Omental fat pad (tissue), 4 donors: ENCODE results near the gene TCP11. TPM values are rescaled to one million over a fixed set of nuclear protein-coding genes. Genes with fewer than 3 reads are reported as not detected.

Source experiments
- ATAC-seq: fragments of 150-250 bp; one replicate; pipeline ENCODE4 v1.9.1; 2016; ENCODE audit warnings: mild to moderate bottlenecking, moderate library complexity; ENCODE audit not compliant: low FRiP score
- DNase-seq: peaks from one replicate; pipeline ENCODE4 v3.0.0-alpha.2; 2019; ENCODE audit warnings: low spot score
- total RNA-seq, 4 donors: library from RNA; depleted of rRNA; stranded (reverse); fragments of >200 nt; gene quantifications; one replicate each; pipeline ENCODE4 v1.1.0, GENCODE V29; 2016
- TF ChIP-seq, protein P1 (sequence below), 3 donors: fragments of 450-650 bp; IDR thresholded peaks; one replicate each; pipeline ENCODE4 v1.5.1; 2016 to 2017; ENCODE audit warnings: antibody characterized with exemption in 3 of 3, mild to moderate bottlenecking in 3 of 3, moderate library complexity in 2 of 3

The TCP11 gene
- total RNA-seq, 4 donors from 2014 or later: not detected

DNA sequence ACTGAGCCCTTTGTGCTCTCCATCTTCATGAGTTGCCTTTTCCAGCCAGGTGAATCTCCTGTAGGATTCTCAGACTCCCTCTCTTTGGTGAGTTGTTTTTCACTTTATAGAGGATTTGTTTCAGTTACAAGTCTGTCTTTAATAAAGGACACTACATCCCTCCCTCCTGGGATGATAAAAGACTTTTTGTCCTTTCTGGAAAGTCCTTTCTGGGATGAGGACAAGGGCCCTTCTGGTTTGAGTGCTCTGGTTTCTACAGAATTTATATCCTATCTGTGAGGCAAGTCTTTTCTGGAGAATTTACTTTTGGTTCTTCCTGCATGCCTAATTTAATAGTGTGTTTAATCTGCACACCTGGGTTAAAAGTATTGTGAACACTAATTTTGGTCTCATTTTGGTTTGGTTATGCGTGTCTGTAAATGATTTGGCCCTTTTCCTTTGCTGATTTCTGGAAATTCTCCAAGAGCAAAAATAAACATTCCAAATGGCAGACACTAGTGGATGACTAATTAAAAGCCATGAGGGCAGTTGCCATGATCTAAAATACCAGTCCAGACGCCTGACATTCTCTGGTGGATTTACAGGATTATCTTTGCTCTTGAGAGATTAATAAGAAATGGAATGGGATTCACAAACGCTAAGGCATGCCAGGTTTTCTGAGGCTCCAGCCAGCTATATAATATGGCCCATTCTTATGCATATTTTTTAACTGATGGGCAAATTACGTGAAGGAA, 44.8 kb downstream of the TCP11 start:
- DNase-seq (no peak), ATAC-seq (no peak)
- TF ChIP-seq, protein P1, sequence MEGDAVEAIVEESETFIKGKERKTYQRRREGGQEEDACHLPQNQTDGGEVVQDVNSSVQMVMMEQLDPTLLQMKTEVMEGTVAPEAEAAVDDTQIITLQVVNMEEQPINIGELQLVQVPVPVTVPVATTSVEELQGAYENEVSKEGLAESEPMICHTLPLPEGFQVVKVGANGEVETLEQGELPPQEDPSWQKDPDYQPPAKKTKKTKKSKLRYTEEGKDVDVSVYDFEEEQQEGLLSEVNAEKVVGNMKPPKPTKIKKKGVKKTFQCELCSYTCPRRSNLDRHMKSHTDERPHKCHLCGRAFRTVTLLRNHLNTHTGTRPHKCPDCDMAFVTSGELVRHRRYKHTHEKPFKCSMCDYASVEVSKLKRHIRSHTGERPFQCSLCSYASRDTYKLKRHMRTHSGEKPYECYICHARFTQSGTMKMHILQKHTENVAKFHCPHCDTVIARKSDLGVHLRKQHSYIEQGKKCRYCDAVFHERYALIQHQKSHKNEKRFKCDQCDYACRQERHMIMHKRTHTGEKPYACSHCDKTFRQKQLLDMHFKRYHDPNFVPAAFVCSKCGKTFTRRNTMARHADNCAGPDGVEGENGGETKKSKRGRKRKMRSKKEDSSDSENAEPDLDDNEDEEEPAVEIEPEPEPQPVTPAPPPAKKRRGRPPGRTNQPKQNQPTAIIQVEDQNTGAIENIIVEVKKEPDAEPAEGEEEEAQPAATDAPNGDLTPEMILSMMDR (IDR thresholded peaks at IDR 0.05): no peak

DNA sequence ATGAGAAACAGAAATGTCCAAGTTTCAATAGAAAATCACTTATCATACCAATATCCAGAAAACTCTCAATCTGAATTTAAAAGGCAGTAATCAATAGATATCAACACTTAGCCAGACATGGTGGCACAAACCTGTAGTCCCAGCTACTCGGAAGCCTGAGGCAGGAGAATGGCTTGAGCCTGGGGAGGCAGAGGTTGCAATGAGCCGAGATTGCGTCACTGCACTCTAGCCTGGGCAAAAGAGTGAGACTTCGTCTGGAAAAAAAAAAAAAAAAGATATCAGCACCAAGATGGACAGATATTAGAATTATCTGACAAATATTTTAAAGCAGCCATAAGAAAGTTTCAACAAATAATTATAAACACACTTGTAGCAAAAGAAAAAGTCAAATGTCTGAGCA, 47.0 kb downstream of the TCP11 start:
- DNase-seq (no peak), ATAC-seq (no peak)
- TF ChIP-seq, protein P1 (IDR thresholded peaks at IDR 0.05): no peak

DNA sequence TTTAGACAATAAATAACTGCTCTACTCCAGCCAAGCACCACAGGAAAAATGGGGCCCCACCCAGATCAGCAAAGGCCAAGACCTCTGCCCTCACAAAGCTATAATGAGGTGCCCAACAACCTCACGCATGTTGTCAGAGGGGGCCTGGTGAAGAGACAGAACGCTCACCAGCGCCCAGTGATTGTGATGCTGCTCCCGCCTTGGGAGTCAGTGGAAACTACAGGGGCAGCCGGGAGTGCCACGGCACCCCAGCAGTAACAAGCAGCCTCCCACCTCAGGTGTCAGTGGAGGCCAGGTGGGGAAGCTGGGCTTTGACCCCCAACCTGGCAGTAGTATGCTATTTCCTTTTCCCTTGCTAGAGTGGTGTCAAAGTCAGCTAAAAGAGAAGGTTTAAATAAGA, 47.4 kb downstream of the TCP11 start:
- TF ChIP-seq, protein P1 (IDR thresholded peaks at IDR 0.05): no peak
- ATAC-seq (no peak), DNase-seq (no peak)

DNA sequence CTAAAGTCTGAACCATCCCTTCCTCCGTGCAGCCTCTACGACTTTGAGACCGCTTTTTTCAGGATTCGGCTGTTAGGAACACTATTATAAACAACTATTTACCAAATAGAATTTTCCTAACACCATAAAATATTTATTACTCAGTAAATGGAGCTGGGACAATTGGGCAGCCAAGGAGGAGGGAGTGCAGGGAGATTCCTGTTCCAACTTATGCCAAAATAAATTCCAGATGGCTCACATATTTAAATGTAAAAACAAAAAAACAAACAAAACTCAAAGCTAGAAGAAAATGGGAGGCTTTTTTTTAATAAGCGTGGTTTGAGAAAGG, 48.1 kb downstream of the TCP11 start:
- TF ChIP-seq, protein P1 (IDR thresholded peaks at IDR 0.05): no peak
- no peak for DNase-seq
- no peak for ATAC-seq

DNA sequence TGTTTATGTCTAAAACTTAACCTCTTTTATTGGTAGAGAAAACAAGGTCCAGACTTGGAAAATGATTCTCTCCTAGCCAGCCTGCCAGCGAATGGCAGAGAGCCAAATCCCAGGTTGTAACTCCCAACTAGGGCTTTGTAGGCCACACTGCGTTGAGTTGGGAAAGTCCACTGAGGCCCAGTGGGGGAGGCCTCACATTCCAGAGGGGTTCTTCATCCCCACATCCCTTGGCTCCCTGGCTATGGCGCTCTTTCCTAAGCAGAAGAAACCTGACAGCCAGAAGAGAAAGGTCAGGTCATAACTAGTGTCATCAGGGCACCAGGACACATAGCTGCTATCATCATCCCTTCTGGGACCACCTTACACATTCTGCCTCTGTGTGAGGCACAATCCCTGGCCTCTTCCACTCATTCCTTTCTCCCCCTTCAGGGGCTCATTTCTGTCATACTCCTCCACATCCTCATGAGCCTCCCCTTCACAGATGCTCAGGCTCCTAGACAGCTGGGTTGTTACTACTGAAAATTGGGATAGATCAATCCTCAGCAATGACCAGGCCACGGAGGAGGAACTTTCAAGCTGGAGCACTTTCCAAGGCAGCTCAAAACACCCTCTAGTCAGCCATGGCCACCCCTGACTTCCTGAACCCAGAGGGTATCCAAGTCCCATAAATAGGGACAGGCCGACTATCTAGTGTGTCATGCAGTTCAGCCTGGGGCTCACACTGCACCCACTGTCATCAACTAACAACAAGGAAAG, 48.6 kb downstream of the TCP11 start:
- DNase-seq (no peak), ATAC-seq (peak; percentile 51)
- TF ChIP-seq, protein P1 (IDR thresholded peaks at IDR 0.05): no peak

DNA sequence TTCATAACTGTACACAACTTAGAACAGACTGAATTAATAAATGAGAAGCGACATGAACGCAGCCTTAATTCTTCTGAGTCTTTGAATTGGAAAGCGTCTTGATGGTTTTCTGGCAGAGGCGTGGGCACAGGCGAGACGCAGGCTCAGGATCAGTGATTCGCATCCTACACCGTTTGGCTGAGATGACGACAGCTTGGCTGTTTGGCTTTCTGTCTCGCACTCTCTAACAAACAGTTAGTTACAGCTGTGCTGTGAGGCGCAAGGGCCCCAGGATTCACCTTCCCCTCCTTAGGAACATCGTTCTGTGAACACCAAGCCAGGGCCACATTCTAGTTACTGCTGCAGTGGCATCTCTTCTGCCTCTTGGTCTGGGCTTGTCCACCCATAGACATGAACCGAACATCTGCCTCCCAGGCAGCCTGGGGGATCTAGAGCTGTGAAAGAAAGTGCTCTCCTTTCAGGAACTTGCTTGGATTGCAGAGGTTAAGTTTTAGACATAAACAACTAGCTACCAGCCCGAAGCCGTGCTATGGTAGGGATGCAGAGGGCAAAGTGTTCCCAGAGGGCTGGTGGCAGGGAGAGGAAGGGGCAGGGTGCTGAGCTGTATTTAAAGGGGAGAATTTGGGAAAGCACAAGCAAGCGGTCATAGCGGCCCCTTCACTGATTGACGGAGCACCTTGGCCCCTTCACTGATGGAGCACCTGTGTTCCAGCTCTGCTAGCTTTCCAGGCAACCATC, 49.6 kb downstream of the TCP11 start:
- no peak for DNase-seq
- no peak for ATAC-seq
- TF ChIP-seq, protein P1 (IDR thresholded peaks at IDR 0.05): no peak
